ENCODE measurements around the gene NTRK3.
"Not testable (repeated sequence)": the region's sequence is repeated elsewhere in the genome, so short reads cannot be mapped to it uniquely, and the experiment has no call there.

Gene NTRK3

DNA sequence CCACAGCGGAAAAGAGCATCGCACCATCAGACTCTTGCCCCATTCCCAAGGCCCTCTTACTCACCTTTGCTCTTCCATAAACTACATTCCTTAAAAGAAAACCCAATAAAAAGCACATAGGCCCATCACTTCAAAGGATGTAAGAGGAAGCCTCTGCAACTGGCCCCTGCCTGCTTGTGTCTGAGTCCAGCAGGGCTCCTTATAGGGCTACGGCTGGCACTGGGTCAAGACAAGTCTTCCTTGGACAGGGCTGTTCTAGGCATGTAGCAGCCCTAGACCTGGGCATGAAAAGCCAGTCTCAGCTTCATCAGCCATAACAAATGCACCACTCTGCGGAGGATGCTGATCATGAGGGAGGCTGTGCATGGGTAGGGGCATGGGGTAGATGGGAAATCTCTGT is 218.3 kb downstream of the NTRK3 start:
- Histone ChIP-seq H3K9ac (ENCODE audit: low read depth, low read length) (no peak overlapping the region), H3K27me3 (ENCODE audit: insufficient read depth, low read length) (no peaks in the 10 kb centered on the region), H3K36me3 (ENCODE audit: insufficient read depth, low read depth, low read length) (no peaks in the 10 kb centered on the region), H3K4me3 (ENCODE audit: low read length) (no peak overlapping the region), H3K4me1 (ENCODE audit: insufficient read depth, low read length) (peaks cover 30% of the 10 kb centered on the region; the same call in 1 of the 2 replicates), H3K9me3 (ENCODE audit: insufficient read depth, low read depth, low read length) (no peaks in the 10 kb centered on the region), H3K27ac (ENCODE audit: low read length) (no peak overlapping the region)

GRCh38 chr15:88036154-88036839 is 220.2 kb downstream of the NTRK3 start:
- Histone ChIP-seq H3K27ac (ENCODE audit: low read length) (peak overlapping the region; percentile 6), H3K4me3 (ENCODE audit: low read length) (peak overlapping the region; percentile 26; the same call in 1 of the 2 replicates), H3K4me1 (ENCODE audit: insufficient read depth, low read length) (peaks cover 30% of the 10 kb centered on the region; the same call in 1 of the 2 replicates), H3K36me3 (ENCODE audit: insufficient read depth, low read depth, low read length) (no peaks in the 10 kb centered on the region), H3K9ac (ENCODE audit: low read depth, low read length) (peak overlapping the region; percentile 12; the same call in 1 of the 2 replicates), H3K9me3 (ENCODE audit: insufficient read depth, low read depth, low read length) (no peaks in the 10 kb centered on the region), H3K27me3 (ENCODE audit: insufficient read depth, low read length) (no peaks in the 10 kb centered on the region)

DNA sequence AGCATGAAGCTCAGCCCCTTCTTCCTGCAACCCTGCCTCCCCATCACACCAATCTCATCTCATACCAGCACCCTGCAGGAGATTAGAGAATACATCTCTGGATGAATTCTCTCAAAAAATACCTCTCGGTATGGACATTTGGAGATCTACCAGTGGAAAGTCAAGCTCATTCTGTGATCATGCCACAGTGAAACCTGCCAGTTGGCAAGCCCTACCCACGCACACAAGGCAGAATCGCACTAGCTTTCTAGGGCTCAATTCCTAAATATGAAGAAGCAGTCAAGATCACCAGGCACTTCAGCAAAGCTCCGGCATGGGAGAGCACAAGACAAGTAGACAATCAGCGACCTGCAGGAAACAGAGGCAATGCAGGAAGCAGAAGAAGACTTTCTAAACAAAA is 221.2 kb downstream of the NTRK3 start:
- Histone ChIP-seq H3K9me3 (ENCODE audit: insufficient read depth, low read depth, low read length) (no peaks in the 10 kb centered on the region), H3K27ac (ENCODE audit: low read length) (no peak overlapping the region), H3K36me3 (ENCODE audit: insufficient read depth, low read depth, low read length) (no peaks in the 10 kb centered on the region), H3K4me1 (ENCODE audit: insufficient read depth, low read length) (peaks cover 30% of the 10 kb centered on the region; the same call in 1 of the 2 replicates), H3K9ac (ENCODE audit: low read depth, low read length) (0 out of 2 replicates have a peak overlapping the region, but pooled peaks have one; percentile 5), H3K27me3 (ENCODE audit: insufficient read depth, low read length) (no peaks in the 10 kb centered on the region), H3K4me3 (ENCODE audit: low read length) (no peak overlapping the region; the same call in 1 of the 2 replicates)

DNA sequence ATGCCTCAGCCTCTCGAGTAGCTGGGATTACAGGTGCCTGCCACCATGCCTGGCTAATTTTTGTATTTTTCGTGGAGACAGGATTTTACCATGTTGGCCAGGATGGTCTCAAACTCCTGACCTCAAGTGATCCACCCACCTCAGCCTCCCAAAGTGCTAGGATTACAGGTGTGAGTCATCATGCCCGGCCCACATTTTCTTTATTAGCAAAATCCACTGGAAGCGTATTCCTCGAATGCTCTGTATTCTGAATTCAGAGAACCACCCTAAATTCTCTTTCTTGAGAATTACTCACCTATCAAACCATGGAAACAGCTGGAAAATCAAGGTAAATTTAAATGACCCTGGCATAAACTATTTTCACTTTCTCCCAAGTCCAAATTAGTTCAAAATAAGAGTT is 223.1 kb downstream of the NTRK3 start:
- not testable (repeated sequence) for H3K27me3 ChIP-seq (ENCODE audit: insufficient read depth, low read length); H3K9me3 ChIP-seq (ENCODE audit: insufficient read depth, low read depth, low read length); H3K27ac ChIP-seq (ENCODE audit: low read length); H3K4me3 ChIP-seq (ENCODE audit: low read length); H3K36me3 ChIP-seq (ENCODE audit: insufficient read depth, low read depth, low read length); H3K9ac ChIP-seq (ENCODE audit: low read depth, low read length)
- H3K4me1 ChIP-seq (ENCODE audit: insufficient read depth, low read length) = peaks cover 39% of the 10 kb centered on the region; the same call in 1 of the 2 replicates

GRCh38 chr15:88032787-88033186 is 223.8 kb downstream of the NTRK3 start:
- Histone ChIP-seq H3K4me3 (ENCODE audit: low read length) (no peak overlapping the region), H3K36me3 (ENCODE audit: insufficient read depth, low read depth, low read length) (no peaks in the 10 kb centered on the region), H3K27ac (ENCODE audit: low read length) (no peak overlapping the region), H3K9ac (ENCODE audit: low read depth, low read length) (no peak overlapping the region), H3K27me3 (ENCODE audit: insufficient read depth, low read length) (no peaks in the 10 kb centered on the region), H3K4me1 (ENCODE audit: insufficient read depth, low read length) (peaks cover 37% of the 10 kb centered on the region; the same call in 1 of the 2 replicates), H3K9me3 (ENCODE audit: insufficient read depth, low read depth, low read length) (no peaks in the 10 kb centered on the region)

DNA sequence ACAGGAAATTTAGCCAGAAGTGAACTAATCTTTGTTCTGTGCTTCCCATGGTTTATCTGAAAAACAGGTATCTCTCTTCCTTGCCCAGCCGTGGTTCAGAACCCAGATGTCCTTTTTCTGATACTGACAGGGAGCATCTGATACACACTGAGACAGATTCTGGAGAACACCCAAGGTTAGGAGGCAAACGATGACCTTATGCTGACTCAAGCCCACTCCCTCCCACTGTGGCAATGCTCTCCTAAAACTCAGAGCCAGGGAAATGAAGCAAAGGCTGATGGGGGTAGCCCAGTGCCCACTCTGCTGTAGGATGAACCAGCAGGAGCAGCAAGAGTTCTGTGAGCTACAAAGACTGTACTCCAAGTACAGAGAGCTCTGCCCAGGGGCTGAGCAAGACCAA is 225.1 kb downstream of the NTRK3 start:
- H3K27ac ChIP-seq (ENCODE audit: low read length) = no peak overlapping the region
- H3K4me1 ChIP-seq (ENCODE audit: insufficient read depth, low read length) = peaks cover 24% of the 10 kb centered on the region; the same call in 1 of the 2 replicates
- no peaks in the 10 kb centered on the region for H3K36me3 ChIP-seq (ENCODE audit: insufficient read depth, low read depth, low read length)
- no peak overlapping the region for H3K9ac ChIP-seq (ENCODE audit: low read depth, low read length)
- no peaks in the 10 kb centered on the region for H3K9me3 ChIP-seq (ENCODE audit: insufficient read depth, low read depth, low read length)
- no peaks in the 10 kb centered on the region for H3K27me3 ChIP-seq (ENCODE audit: insufficient read depth, low read length)
- no peak overlapping the region for H3K4me3 ChIP-seq (ENCODE audit: low read length)

- Histone ChIP-seq H3K4me1 (ENCODE audit: insufficient read depth, low read length) (peaks cover 10% of the 10 kb centered on the region; the same call in 1 of the 2 replicates), H3K27me3 (ENCODE audit: insufficient read depth, low read length) (no peaks in the 10 kb centered on the region), H3K9ac (ENCODE audit: low read depth, low read length) (no peak overlapping the region), H3K4me3 (ENCODE audit: low read length) (no peak overlapping the region), H3K9me3 (ENCODE audit: insufficient read depth, low read depth, low read length) (no peaks in the 10 kb centered on the region), H3K27ac (ENCODE audit: low read length) (no peak overlapping the region), H3K36me3 (ENCODE audit: insufficient read depth, low read depth, low read length) (no peaks in the 10 kb centered on the region)
These were observed 226.8 kb downstream of the NTRK3 start for GRCh38 chr15:88029696-88030095.

- Histone ChIP-seq H3K36me3 (ENCODE audit: insufficient read depth, low read depth, low read length) (no peaks in the 10 kb centered on the region), H3K27ac (ENCODE audit: low read length) (no peak overlapping the region), H3K4me1 (ENCODE audit: insufficient read depth, low read length) (peaks cover 9% of the 10 kb centered on the region; the same call in 1 of the 2 replicates), H3K4me3 (ENCODE audit: low read length) (no peak overlapping the region), H3K9ac (ENCODE audit: low read depth, low read length) (no peak overlapping the region), H3K9me3 (ENCODE audit: insufficient read depth, low read depth, low read length) (no peaks in the 10 kb centered on the region), H3K27me3 (ENCODE audit: insufficient read depth, low read length) (no peaks in the 10 kb centered on the region)
These were observed 228.5 kb downstream of the NTRK3 start for GRCh38 chr15:88028024-88028423.

DNA sequence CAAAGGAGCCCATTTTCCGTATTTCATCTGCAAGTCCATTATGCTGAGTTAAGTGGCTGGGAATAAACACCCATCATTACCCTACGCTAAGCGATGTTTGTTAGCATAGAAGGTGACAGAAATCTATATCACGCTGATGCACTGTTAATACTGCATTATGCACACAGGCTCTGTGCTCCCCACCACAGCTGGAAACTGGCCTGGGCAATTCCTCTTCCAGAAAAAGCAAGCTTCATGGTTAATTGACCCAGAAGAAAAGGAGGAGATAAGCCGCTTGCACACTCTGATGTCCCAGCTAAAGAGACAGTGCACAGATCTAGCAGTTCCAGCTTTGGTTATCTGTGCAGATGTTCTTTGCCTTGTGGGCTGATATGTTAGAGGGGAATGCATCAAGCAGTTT is 232.6 kb downstream of the NTRK3 start:
- H3K4me1 ChIP-seq (ENCODE audit: insufficient read depth, low read length) = no peaks in the 10 kb centered on the region; the same call in 1 of the 2 replicates
- H3K9ac ChIP-seq (ENCODE audit: low read depth, low read length) = no peak overlapping the region
- H3K36me3 ChIP-seq (ENCODE audit: insufficient read depth, low read depth, low read length) = no peaks in the 10 kb centered on the region
- no peaks in the 10 kb centered on the region for H3K27me3 ChIP-seq (ENCODE audit: insufficient read depth, low read length)
- H3K4me3 ChIP-seq (ENCODE audit: low read length) = no peak overlapping the region
- H3K27ac ChIP-seq (ENCODE audit: low read length) = no peak overlapping the region
- no peaks in the 10 kb centered on the region for H3K9me3 ChIP-seq (ENCODE audit: insufficient read depth, low read depth, low read length)

DNA sequence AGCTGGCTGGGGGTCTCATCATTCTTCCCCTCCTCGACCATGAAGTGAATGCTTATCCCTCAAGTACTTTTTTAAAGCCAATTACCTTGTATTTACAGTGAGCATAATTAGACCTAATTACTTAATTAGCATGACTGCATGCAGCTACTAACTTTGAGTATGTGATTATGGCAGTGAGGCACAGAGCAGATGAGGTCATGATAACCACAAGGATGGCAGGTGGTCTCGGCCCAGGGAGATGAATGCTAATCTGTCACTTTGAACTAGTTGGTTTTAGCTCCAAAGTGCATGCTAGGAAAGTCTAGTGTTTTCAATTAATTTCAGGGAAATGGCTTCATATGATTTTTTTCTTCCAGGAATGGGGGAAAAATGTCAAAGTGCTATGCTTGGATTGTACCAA is 233.8 kb downstream of the NTRK3 start:
- Histone ChIP-seq H3K9me3 (ENCODE audit: insufficient read depth, low read depth, low read length) (no peaks in the 10 kb centered on the region), H3K27me3 (ENCODE audit: insufficient read depth, low read length) (no peaks in the 10 kb centered on the region), H3K4me3 (ENCODE audit: low read length) (no peak overlapping the region), H3K36me3 (ENCODE audit: insufficient read depth, low read depth, low read length) (no peaks in the 10 kb centered on the region), H3K9ac (ENCODE audit: low read depth, low read length) (no peak overlapping the region), H3K27ac (ENCODE audit: low read length) (no peak overlapping the region), H3K4me1 (ENCODE audit: insufficient read depth, low read length) (no peaks in the 10 kb centered on the region; the same call in 1 of the 2 replicates)

DNA sequence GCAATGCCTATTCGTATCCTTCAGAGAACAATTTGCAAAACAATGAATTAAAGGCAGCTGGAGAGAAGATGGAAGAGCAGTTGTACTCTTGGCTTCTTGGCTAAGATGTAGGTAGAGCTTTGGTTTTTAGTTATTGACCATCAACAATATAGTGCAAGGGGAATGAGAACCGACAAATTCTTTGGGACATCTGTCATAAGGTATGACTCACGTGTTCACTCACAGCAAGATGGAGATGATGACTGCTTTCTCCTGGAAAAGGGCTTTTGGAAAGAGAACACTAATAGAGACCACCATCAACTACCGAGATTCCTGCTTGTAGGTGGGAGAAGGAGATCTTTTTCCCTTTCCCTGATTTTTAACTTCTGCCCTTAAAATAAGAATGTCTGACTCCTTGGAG is 234.9 kb downstream of the NTRK3 start:
- H3K9ac ChIP-seq (ENCODE audit: low read depth, low read length) = no peak overlapping the region
- no peaks in the 10 kb centered on the region for H3K9me3 ChIP-seq (ENCODE audit: insufficient read depth, low read depth, low read length)
- no peaks in the 10 kb centered on the region for H3K27me3 ChIP-seq (ENCODE audit: insufficient read depth, low read length)
- H3K36me3 ChIP-seq (ENCODE audit: insufficient read depth, low read depth, low read length) = no peaks in the 10 kb centered on the region
- peaks cover 6% of the 10 kb centered on the region; the same call in 1 of the 2 replicates for H3K4me1 ChIP-seq (ENCODE audit: insufficient read depth, low read length)
- no peak overlapping the region for H3K27ac ChIP-seq (ENCODE audit: low read length)
- H3K4me3 ChIP-seq (ENCODE audit: low read length) = no peak overlapping the region

DNA sequence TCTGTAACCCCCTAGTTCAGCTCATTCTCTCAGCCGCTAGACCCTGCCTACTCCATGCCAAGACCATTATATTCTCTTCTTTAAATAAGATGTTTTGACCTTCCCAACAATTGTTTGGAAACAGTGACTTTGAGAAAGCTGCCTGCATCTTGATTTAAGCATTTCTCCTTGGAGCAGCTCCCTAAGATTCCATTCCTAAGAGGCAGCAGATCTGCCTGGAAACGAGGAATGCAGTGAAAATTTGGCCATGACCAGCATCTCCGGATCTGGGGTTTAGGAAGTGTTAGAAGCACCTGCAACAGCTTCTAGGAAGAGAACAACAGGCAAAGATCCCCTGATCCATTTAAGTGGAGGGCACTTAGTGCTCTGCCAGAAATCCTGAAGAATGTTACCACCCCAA is 235.7 kb downstream of the NTRK3 start:
- no peaks in the 10 kb centered on the region for H3K36me3 ChIP-seq (ENCODE audit: insufficient read depth, low read depth, low read length)
- no peak overlapping the region for H3K9ac ChIP-seq (ENCODE audit: low read depth, low read length)
- H3K9me3 ChIP-seq (ENCODE audit: insufficient read depth, low read depth, low read length) = no peaks in the 10 kb centered on the region

More for the DNA sequence above, 235.7 kb downstream of the NTRK3 start:
- H3K27ac ChIP-seq (ENCODE audit: low read length) = no peak overlapping the region
- no peaks in the 10 kb centered on the region for H3K27me3 ChIP-seq (ENCODE audit: insufficient read depth, low read length)
- H3K4me3 ChIP-seq (ENCODE audit: low read length) = no peak overlapping the region
- H3K4me1 ChIP-seq (ENCODE audit: insufficient read depth, low read length) = peaks cover 13% of the 10 kb centered on the region; the same call in 1 of the 2 replicates

Data from iPS-20b (cell line).